Measurements from ENCODE around the gene GPR119.
"Not testable (repeated sequence)": the region's sequence is repeated elsewhere in the genome, so short reads cannot be mapped to it uniquely, and the experiment has no call there.

GPR119 gene

DNA sequence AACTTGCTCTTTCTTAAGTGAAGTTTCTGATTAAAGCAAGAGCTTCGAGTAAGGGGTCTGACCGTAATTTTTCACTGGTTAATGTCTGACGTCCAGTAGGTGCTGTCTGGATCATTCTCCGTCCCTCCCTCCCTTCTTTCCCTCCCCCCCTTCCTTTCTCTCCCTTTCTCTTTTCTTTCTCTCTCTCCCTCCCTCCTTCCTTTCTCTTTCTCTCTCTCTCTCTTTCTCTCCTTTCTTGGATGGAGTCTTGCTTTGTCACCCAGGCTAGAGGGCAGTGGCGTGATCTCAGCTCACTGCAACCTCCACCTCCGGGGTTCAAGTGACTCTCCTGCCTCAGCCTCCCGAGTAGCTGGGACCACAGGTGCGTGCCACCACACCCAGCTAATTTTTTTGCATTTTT lies 46.6 kb downstream of the GPR119 start:
- DNase-seq = not testable (repeated sequence)

DNA sequence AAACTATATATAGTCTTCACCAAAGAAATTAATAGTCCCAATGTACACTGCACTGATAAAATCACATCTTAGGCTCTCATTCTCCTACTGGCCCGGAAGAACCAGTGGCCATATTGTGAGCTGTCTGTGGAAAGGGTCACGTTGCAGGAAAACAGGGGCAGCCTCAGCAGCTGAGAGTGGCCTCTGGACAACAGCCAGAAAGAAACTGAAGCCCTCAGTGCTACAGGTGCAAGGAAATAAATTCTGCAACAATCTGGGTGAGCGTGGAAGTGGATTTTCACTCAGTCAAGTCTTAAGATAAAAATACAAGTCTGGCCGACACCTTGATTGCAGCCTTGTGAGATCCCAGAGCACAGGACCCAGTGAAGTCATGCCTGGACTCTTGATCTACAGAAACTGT lies 48.9 kb downstream of the GPR119 start:
- no peak for DNase-seq

Measured in NCI-H146 (cell line).